OCI-LY7 (cell line): ENCODE results near the gene CTNND2.

ENCODE experiments used
- CTCF ChIP-seq: fragments of 200-600 bp; sonication (generic); conservative IDR thresholded peaks from 2 replicates; pipeline ENCODE4 v1.5.1; 2014; ENCODE audit warnings: mild to moderate bottlenecking, antibody characterized with exemption, low read length, moderate library complexity, mixed read lengths
- EZH2phosphoT487 ChIP-seq: fragments of 200-600 bp; sonication (generic); IDR thresholded peaks from 2 replicates; pipeline ENCODE4 v1.6.1; 2018; ENCODE audit warnings: low read depth, borderline replicate concordance, mild to moderate bottlenecking, mixed run types, antibody characterized with exemption, low read length, moderate library complexity, mixed read lengths

- TF ChIP-seq CTCF (no peak), EZH2phosphoT487 (no peak)
Observed at GRCh38 chr5:11400316-11400715, 503.9 kb downstream of the CTNND2 start.
